ENCODE measurements around the gene UBE2L3.

UBE2L3 gene

GRCh38 chr22:21633481-21633880 lies 66.0 kb downstream of the UBE2L3 start:
- Histone ChIP-seq H3F3A (ENCODE audit: insufficient read depth, low read length) (no peaks in the 10 kb centered on the region), H3K4me1 (ENCODE audit: insufficient read depth, low read length, severe bottlenecking) (peaks cover 14% of the 10 kb centered on the region), H3K9me2 (ENCODE audit: low read depth, low read length) (no peaks in the 10 kb centered on the region), H3K27ac (ENCODE audit: low read depth, low read length, poor library complexity, severe bottlenecking) (no peak overlapping the region), H3K27me3 (ENCODE audit: insufficient read depth, low read length) (no peaks in the 10 kb centered on the region; the same call in 1 of the 2 replicates), H2AFZ (ENCODE audit: low read length) (no peak overlapping the region), H3K36me3 (ENCODE audit: insufficient read depth, low read length) (peaks cover 2% of the 10 kb centered on the region), H3K79me2 (ENCODE audit: insufficient read depth, low read length) (no peaks in the 10 kb centered on the region), H3K4me2 (ENCODE audit: low read length) (no peak overlapping the region), H3K9ac (ENCODE audit: low read length) (no peak overlapping the region), H4K20me1 (ENCODE audit: insufficient read depth, low read length) (no peaks in the 10 kb centered on the region), H3K4me3 (ENCODE audit: low read depth, low read length, poor library complexity, severe bottlenecking) (no peak overlapping the region), H3K9me3 (ENCODE audit: low read length) (no peaks in the 10 kb centered on the region)
- TF ChIP-seq, protein P1, sequence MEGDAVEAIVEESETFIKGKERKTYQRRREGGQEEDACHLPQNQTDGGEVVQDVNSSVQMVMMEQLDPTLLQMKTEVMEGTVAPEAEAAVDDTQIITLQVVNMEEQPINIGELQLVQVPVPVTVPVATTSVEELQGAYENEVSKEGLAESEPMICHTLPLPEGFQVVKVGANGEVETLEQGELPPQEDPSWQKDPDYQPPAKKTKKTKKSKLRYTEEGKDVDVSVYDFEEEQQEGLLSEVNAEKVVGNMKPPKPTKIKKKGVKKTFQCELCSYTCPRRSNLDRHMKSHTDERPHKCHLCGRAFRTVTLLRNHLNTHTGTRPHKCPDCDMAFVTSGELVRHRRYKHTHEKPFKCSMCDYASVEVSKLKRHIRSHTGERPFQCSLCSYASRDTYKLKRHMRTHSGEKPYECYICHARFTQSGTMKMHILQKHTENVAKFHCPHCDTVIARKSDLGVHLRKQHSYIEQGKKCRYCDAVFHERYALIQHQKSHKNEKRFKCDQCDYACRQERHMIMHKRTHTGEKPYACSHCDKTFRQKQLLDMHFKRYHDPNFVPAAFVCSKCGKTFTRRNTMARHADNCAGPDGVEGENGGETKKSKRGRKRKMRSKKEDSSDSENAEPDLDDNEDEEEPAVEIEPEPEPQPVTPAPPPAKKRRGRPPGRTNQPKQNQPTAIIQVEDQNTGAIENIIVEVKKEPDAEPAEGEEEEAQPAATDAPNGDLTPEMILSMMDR (IDR thresholded peaks at IDR 0.05; ENCODE audit: low read length) = no peak
- TF ChIP-seq EZH2 (IDR thresholded peaks at IDR 0.05; ENCODE audit: borderline replicate concordance, low read length) = no peak

- H3K36me3 ChIP-seq (ENCODE audit: insufficient read depth, low read length) = no peaks in the 10 kb centered on the region
- no peaks in the 10 kb centered on the region for H3K9me3 ChIP-seq (ENCODE audit: low read length)
- no peak for TF ChIP-seq EZH2 (IDR thresholded peaks at IDR 0.05; ENCODE audit: borderline replicate concordance, low read length)
- TF ChIP-seq, protein P1 (IDR thresholded peaks at IDR 0.05; ENCODE audit: low read length) = no peak
- H3K9me2 ChIP-seq (ENCODE audit: low read depth, low read length) = no peaks in the 10 kb centered on the region
- H4K20me1 ChIP-seq (ENCODE audit: insufficient read depth, low read length) = no peaks in the 10 kb centered on the region
- H3K4me3 ChIP-seq (ENCODE audit: low read depth, low read length, poor library complexity, severe bottlenecking) = no peak overlapping the region
- no peaks in the 10 kb centered on the region for H3K79me2 ChIP-seq (ENCODE audit: insufficient read depth, low read length)
- H2AFZ ChIP-seq (ENCODE audit: low read length) = no peak overlapping the region
- H3F3A ChIP-seq (ENCODE audit: insufficient read depth, low read length) = no peaks in the 10 kb centered on the region
- peaks cover 8% of the 10 kb centered on the region for H3K4me1 ChIP-seq (ENCODE audit: insufficient read depth, low read length, severe bottlenecking)
- no peak overlapping the region for H3K27ac ChIP-seq (ENCODE audit: low read depth, low read length, poor library complexity, severe bottlenecking)
- H3K27me3 ChIP-seq (ENCODE audit: insufficient read depth, low read length) = no peaks in the 10 kb centered on the region; the same call in 1 of the 2 replicates
- no peak overlapping the region for H3K9ac ChIP-seq (ENCODE audit: low read length)
- H3K4me2 ChIP-seq (ENCODE audit: low read length) = no peak overlapping the region
Measured at GRCh38 chr22:21634081-21634480, 66.6 kb downstream of the UBE2L3 start.

DNA sequence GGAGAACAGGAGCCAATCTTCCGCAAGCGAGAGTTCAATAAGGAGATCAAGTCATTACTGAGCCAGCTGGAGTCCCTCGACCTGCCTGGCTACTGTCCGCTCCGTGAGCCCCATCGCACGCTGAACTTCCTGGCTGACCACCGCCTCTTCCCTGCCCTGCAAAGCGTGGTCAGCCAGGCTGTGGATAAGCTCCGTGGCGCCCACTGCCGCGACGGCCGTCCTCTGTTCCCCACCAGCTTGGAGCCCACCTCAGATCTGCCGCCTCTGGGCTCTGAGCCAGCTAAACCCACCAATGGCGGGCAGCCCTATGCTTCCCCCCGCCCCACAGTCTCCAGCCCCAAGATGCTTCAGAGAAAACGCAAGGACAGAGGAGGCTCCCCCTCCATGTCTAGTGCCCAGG lies 67.3 kb downstream of the UBE2L3 start:
- Histone ChIP-seq H3K79me2 (ENCODE audit: insufficient read depth, low read length) (no peaks in the 10 kb centered on the region), H2AFZ (ENCODE audit: low read length) (no peak overlapping the region), H3K9me3 (ENCODE audit: low read length) (no peaks in the 10 kb centered on the region), H3K36me3 (ENCODE audit: insufficient read depth, low read length) (no peaks in the 10 kb centered on the region), H3K9ac (ENCODE audit: low read length) (no peak overlapping the region), H3K9me2 (ENCODE audit: low read depth, low read length) (no peaks in the 10 kb centered on the region), H4K20me1 (ENCODE audit: insufficient read depth, low read length) (no peaks in the 10 kb centered on the region), H3K4me3 (ENCODE audit: low read depth, low read length, poor library complexity, severe bottlenecking) (no peak overlapping the region), H3K4me1 (ENCODE audit: insufficient read depth, low read length, severe bottlenecking) (peaks cover 6% of the 10 kb centered on the region), H3F3A (ENCODE audit: insufficient read depth, low read length) (no peaks in the 10 kb centered on the region), H3K4me2 (ENCODE audit: low read length) (no peak overlapping the region), H3K27me3 (ENCODE audit: insufficient read depth, low read length) (no peaks in the 10 kb centered on the region; the same call in 1 of the 2 replicates), H3K27ac (ENCODE audit: low read depth, low read length, poor library complexity, severe bottlenecking) (no peak overlapping the region)
- TF ChIP-seq EZH2 (IDR thresholded peaks at IDR 0.05; ENCODE audit: borderline replicate concordance, low read length) = no peak
- TF ChIP-seq, protein P1 (IDR thresholded peaks at IDR 0.05; ENCODE audit: low read length) = no peak

Data from OCI-LY1 (cell line).